OCI-LY7 (cell line): ENCODE results near the gene C6orf52. TPM values are rescaled to one million over a fixed set of nuclear protein-coding genes. Genes with fewer than 3 reads are reported as not detected.
"Not testable (repeated sequence)": the region's sequence is repeated elsewhere in the genome, so short reads cannot be mapped to it uniquely, and the experiment has no call there.

Source experiments
- BruUV-seq: library from RNA; stranded (reverse); fragments of 400-500 nt; replicated peaks from 2 replicates; lab custom pipeline; 2021; lab: Mats Ljungman, UMichigan
- CTCF ChIA-PET: fragments of 300-600 bp; sonication (Branson Sonifier 250); formaldehyde crosslinking; loops from one replicate; lab custom pipeline; 2022; ENCODE audit warnings: antibody characterized with exemption; ENCODE audit not compliant: unreplicated experiment; lab: Charles Lee
- POLR2A ChIA-PET: fragments of 300-600 bp; sonication (Branson Sonifier 250); formaldehyde crosslinking; loops from one replicate; lab custom pipeline; 2022; ENCODE audit warnings: antibody characterized with exemption; lab: Charles Lee
- DNase-seq: peaks from one replicate; pipeline ENCODE4 v3.0.0-alpha.2; 2015; ENCODE audit warnings: low spot score
- H2AFZ ChIP-seq: fragments of 200-600 bp; sonication (generic), shearing (Covaris generic); 2 replicates; pipeline ENCODE4 v1.6.1; 2014; ENCODE audit warnings: mild to moderate bottlenecking, antibody characterized with exemption, low read length, moderate library complexity
- H3K27ac ChIP-seq: fragments of 200-600 bp; sonication (generic); 2 replicates; pipeline ENCODE4 v1.5.1; 2014; ENCODE audit warnings: mixed run types, low read depth, mild to moderate bottlenecking, moderate library complexity, low read length, inconsistent platforms; ENCODE audit not compliant: poor library complexity, severe bottlenecking
- H3K36me3 ChIP-seq: fragments of 200-600 bp; sonication (generic); 2 replicates; pipeline ENCODE4 v1.6.1; 2014; ENCODE audit warnings: mild to moderate bottlenecking, antibody characterized with exemption, low read length, moderate library complexity, mixed read lengths; ENCODE audit not compliant: insufficient read depth
- H3K4me1 ChIP-seq: fragments of 200-600 bp; sonication (generic); 2 replicates; pipeline ENCODE4 v1.5.1; 2014; ENCODE audit warnings: mild to moderate bottlenecking, low read length; ENCODE audit not compliant: insufficient read depth, poor library complexity, severe bottlenecking
- H3K4me2 ChIP-seq: fragments of 200-600 bp; sonication (generic); 2 replicates; pipeline ENCODE4 v1.6.1; 2014; ENCODE audit warnings: mild to moderate bottlenecking, low read length
- H3K4me3 ChIP-seq: fragments of 200-600 bp; sonication (generic); 2 replicates; pipeline ENCODE4 v1.5.1; 2014; ENCODE audit warnings: mild to moderate bottlenecking, low read depth, low read length; ENCODE audit not compliant: poor library complexity, severe bottlenecking
- H3K79me2 ChIP-seq: fragments of 200-600 bp; sonication (generic); 2 replicates; pipeline ENCODE4 v1.6.1; 2016; ENCODE audit warnings: low read depth, mild to moderate bottlenecking, low read length, moderate library complexity, mixed read lengths; ENCODE audit not compliant: insufficient read depth
- H3K9me2 ChIP-seq: fragments of 200-600 bp; sonication (generic); 2 replicates; pipeline ENCODE4 v1.6.1; 2016; ENCODE audit warnings: mild to moderate bottlenecking, low read length, mixed read lengths; ENCODE audit not compliant: insufficient read depth
- H3K9me3 ChIP-seq: fragments of 200-600 bp; sonication (generic); 2 replicates; pipeline ENCODE4 v1.6.1; 2014; ENCODE audit warnings: mild to moderate bottlenecking, mixed run types, low read length, mixed read lengths
- H4K20me1 ChIP-seq: fragments of 200-600 bp; sonication (generic); 2 replicates; pipeline ENCODE4 v1.6.1; 2014; ENCODE audit warnings: mild to moderate bottlenecking, antibody characterized with exemption, low read length, moderate library complexity, mixed read lengths; ENCODE audit not compliant: insufficient read depth
- EZH2phosphoT487 ChIP-seq: fragments of 200-600 bp; sonication (generic); IDR thresholded peaks from 2 replicates; pipeline ENCODE4 v1.6.1; 2018; ENCODE audit warnings: low read depth, borderline replicate concordance, mild to moderate bottlenecking, mixed run types, antibody characterized with exemption, low read length, moderate library complexity, mixed read lengths
- intact Hi-C: fragments of 100-400 bp; cut with micrococcal nuclease; formaldehyde crosslinking; loops from one replicate; pipeline ENCODE4 v1.10.0; 2022; ENCODE audit not compliant: unreplicated experiment
- total RNA-seq, 2 experiments: library from RNA; depleted of rRNA in 1 of 2; stranded (reverse); fragments of >200 nt in 1 of 2; shearing (Covaris generic) in 1 of 2; gene quantifications; 2 replicates each; pipeline ENCODE4 v1.2.3, GENCODE V29; 2014 to 2022
- TF ChIP-seq, protein P1 (sequence below): fragments of 200-600 bp; sonication (generic); conservative IDR thresholded peaks from 2 replicates; pipeline ENCODE4 v1.5.1; 2014; ENCODE audit warnings: mild to moderate bottlenecking, antibody characterized with exemption, low read length, moderate library complexity, mixed read lengths

The C6orf52 gene
- total RNA-seq, 2 experiments from 2014 or later, result 0.66 TPM; not detected in 1

DNA sequence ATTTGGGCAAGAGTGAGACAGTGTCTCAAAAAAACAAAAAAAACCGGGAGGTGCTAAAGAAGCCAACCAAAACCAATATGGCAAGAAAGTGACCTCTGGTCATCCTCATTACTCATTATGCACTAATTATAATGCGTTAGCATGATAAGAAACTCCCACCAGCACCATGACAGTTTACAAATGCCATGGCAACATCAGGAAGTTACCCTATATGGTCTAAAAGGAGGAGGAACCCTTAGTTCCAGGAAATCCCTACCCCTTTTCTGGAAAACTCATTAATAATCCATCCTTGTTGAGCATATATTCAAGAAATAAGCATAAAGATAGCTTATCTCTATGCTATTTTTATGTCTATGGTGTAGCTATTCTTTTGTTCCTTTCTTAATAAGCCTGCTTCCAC is 31.7 kb downstream of the C6orf52 start:
- Histone ChIP-seq H3K4me3 (no peak overlapping the region), H3K79me2 (no peaks in the 10 kb centered on the region), H3K36me3 (no peaks in the 10 kb centered on the region), H3K9me2 (no peaks in the 10 kb centered on the region), H3K4me2 (no peak overlapping the region), H2AFZ (no peak overlapping the region), H3K27ac (no peak overlapping the region), H3K9me3 (no peaks in the 10 kb centered on the region), H3K4me1 (no peaks in the 10 kb centered on the region), H4K20me1 (no peaks in the 10 kb centered on the region)
- POLR2A ChIA-PET, result interaction anchor here (0.6 to 1.4 kb wide), 4 partner anchors 20 to 132 kb away, joined by 3 to 4 read pairs (median 4); no protein-coding TSS in a partner anchor
- no TSS peak for BruUV-seq
- no peak for TF ChIP-seq EZH2phosphoT487
- TF ChIP-seq, protein P1, sequence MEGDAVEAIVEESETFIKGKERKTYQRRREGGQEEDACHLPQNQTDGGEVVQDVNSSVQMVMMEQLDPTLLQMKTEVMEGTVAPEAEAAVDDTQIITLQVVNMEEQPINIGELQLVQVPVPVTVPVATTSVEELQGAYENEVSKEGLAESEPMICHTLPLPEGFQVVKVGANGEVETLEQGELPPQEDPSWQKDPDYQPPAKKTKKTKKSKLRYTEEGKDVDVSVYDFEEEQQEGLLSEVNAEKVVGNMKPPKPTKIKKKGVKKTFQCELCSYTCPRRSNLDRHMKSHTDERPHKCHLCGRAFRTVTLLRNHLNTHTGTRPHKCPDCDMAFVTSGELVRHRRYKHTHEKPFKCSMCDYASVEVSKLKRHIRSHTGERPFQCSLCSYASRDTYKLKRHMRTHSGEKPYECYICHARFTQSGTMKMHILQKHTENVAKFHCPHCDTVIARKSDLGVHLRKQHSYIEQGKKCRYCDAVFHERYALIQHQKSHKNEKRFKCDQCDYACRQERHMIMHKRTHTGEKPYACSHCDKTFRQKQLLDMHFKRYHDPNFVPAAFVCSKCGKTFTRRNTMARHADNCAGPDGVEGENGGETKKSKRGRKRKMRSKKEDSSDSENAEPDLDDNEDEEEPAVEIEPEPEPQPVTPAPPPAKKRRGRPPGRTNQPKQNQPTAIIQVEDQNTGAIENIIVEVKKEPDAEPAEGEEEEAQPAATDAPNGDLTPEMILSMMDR, result no peak
- intact Hi-C loops, result no loop called here
- no peak for DNase-seq
- CTCF ChIA-PET, result no interaction called here

- H3K36me3 ChIP-seq, result no peaks in the 10 kb centered on the region
- no peaks in the 10 kb centered on the region for H3K4me1 ChIP-seq
- no peak overlapping the region for H3K27ac ChIP-seq
- no peak overlapping the region for H3K4me2 ChIP-seq
- DNase-seq, result no peak
- H3K4me3 ChIP-seq, result no peak overlapping the region
- intact Hi-C loops, result no loop called here
- TF ChIP-seq EZH2phosphoT487, result no peak
- TF ChIP-seq, protein P1, result no peak
- no TSS peak for BruUV-seq
- CTCF ChIA-PET, result no interaction called here
- POLR2A ChIA-PET, result interaction anchor here (0.6 to 1.4 kb wide), 3 partner anchors 8 to 132 kb away, joined by 4 to 6 read pairs (median 4); no protein-coding TSS in a partner anchor
- H3K9me3 ChIP-seq, result no peaks in the 10 kb centered on the region
- H4K20me1 ChIP-seq, result no peaks in the 10 kb centered on the region
- no peak overlapping the region for H2AFZ ChIP-seq
- no peaks in the 10 kb centered on the region for H3K9me2 ChIP-seq
- H3K79me2 ChIP-seq, result no peaks in the 10 kb centered on the region
Observed at GRCh38 chr6:10662207-10662606, 32.2 kb downstream of the C6orf52 start.

- POLR2A ChIA-PET, H4K20me1 ChIP-seq, DNase-seq, H3K79me2 ChIP-seq, H3K27ac ChIP-seq, H3K9me2 ChIP-seq, H3K9me3 ChIP-seq, H3K36me3 ChIP-seq, H2AFZ ChIP-seq, H3K4me2 ChIP-seq, BruUV-seq, H3K4me3 ChIP-seq, CTCF ChIA-PET, H3K4me1 ChIP-seq, intact Hi-C loops: not testable (repeated sequence)
Observed at GRCh38 chr6:10660431-10661191, 33.8 kb downstream of the C6orf52 start.
